Left forelimb (tissue), 1 donor: ENCODE results near the gene KLHL40.

Source experiments
- DNase-seq: peaks from one replicate; pipeline ENCODE4 v3.0.0-alpha.2; 2018; ENCODE audit warnings: low spot score

KLHL40 gene

GRCh38 chr3:42704136-42704841 is 19.0 kb downstream of the KLHL40 start:
- DNase-seq = peak; percentile 51

- DNase-seq = peak; percentile 54
Observed at GRCh38 chr3:42705058-42705767, 19.9 kb downstream of the KLHL40 start.

- DNase-seq = no peak
Observed at GRCh38 chr3:42705962-42706585, 20.7 kb downstream of the KLHL40 start.

GRCh38 chr3:42706721-42707619 is 21.6 kb downstream of the KLHL40 start:
- DNase-seq = no peak

- DNase-seq = peak; percentile 33
Observed at GRCh38 chr3:42707620-42708355, 22.5 kb downstream of the KLHL40 start.

GRCh38 chr3:42708611-42709151 is 23.3 kb downstream of the KLHL40 start:
- DNase-seq = peak; percentile 57

GRCh38 chr3:42709621-42710020 is 24.3 kb downstream of the KLHL40 start:
- DNase-seq = no peak

- DNase-seq = no peak
Observed at GRCh38 chr3:42710323-42711021, 25.1 kb downstream of the KLHL40 start.

GRCh38 chr3:42711491-42712343 is 26.4 kb downstream of the KLHL40 start:
- DNase-seq = peak; percentile 52

GRCh38 chr3:42712344-42712648 is 27.0 kb downstream of the KLHL40 start:
- no peak for DNase-seq

GRCh38 chr3:42712688-42713372 is 27.5 kb downstream of the KLHL40 start:
- DNase-seq = no peak

- DNase-seq = no peak
Observed at GRCh38 chr3:42713747-42714146, 28.4 kb downstream of the KLHL40 start.

GRCh38 chr3:42714171-42714852 is 29.0 kb downstream of the KLHL40 start:
- no peak for DNase-seq

- DNase-seq = no peak
Observed at GRCh38 chr3:42717306-42717705, 32.0 kb downstream of the KLHL40 start.

GRCh38 chr3:42718338-42718737 is 33.0 kb downstream of the KLHL40 start:
- DNase-seq = no peak

GRCh38 chr3:42719002-42719401 is 33.7 kb downstream of the KLHL40 start:
- DNase-seq = peak; percentile 5

GRCh38 chr3:42720126-42720525 is 34.8 kb downstream of the KLHL40 start:
- no peak for DNase-seq

- no peak for DNase-seq
Observed at GRCh38 chr3:42721690-42722089, 36.4 kb downstream of the KLHL40 start.
